SK-N-SH treated with all-trans-retinoic acid at 6 μM for 48 hours (cell line): Measurements from ENCODE around the gene GNAQ.

Experiments used
- ATAC-seq: fragments of 200-7000 bp; cut with Tn5 transposase; 3 replicates; pipeline ENCODE4 v1.9.1; 2020; ENCODE audit warnings: mild to moderate bottlenecking, moderate library complexity
- ARNTL ChIP-seq: fragments of 450-650 bp; formaldehyde crosslinking; IDR thresholded peaks from 2 replicates; pipeline ENCODE4 v1.5.0; 2020; ENCODE audit warnings: low read depth, mild to moderate bottlenecking, moderate library complexity, borderline replicate concordance
- CSDC2 ChIP-seq: fragments of 250-450 bp; sonication (Bioruptor Pico); IDR thresholded peaks from 2 replicates; pipeline ENCODE4 v1.5.0; 2020; ENCODE audit warnings: mild to moderate bottlenecking, moderate library complexity
- ESRRG ChIP-seq: fragments of 250-450 bp; sonication (Bioruptor Pico); IDR thresholded peaks from 2 replicates; pipeline ENCODE4 v1.6.1; 2021; ENCODE audit warnings: mild to moderate bottlenecking
- GLIS3 ChIP-seq: fragments of 250-450 bp; sonication (Bioruptor Pico); IDR thresholded peaks from 2 replicates; pipeline ENCODE4 v1.5.0; 2020; ENCODE audit warnings: mild to moderate bottlenecking, moderate library complexity
- ISL1 ChIP-seq: fragments of 250-450 bp; sonication (Bioruptor Pico); IDR thresholded peaks from 2 replicates; pipeline ENCODE4 v2.1.2; 2022; ENCODE audit warnings: mild to moderate bottlenecking, moderate library complexity
- OSR1 ChIP-seq: fragments of 250-450 bp; sonication (Bioruptor Pico); IDR thresholded peaks from 2 replicates; pipeline ENCODE4 v1.8.0; 2022; ENCODE audit warnings: moderate library complexity, mild to moderate bottlenecking, inconsistent platforms
- PPARA ChIP-seq: fragments of 250-450 bp; sonication (Bioruptor Pico); IDR thresholded peaks from 2 replicates; pipeline ENCODE4 v1.5.0; 2020; ENCODE audit warnings: mild to moderate bottlenecking, borderline replicate concordance
- RARB ChIP-seq: fragments of 250-450 bp; sonication (Bioruptor Pico); IDR thresholded peaks from 2 replicates; pipeline ENCODE4 v1.8.0; 2021; ENCODE audit warnings: mild to moderate bottlenecking, moderate library complexity
- SNAI2 ChIP-seq: fragments of 250-450 bp; sonication (Bioruptor Pico); IDR thresholded peaks from 2 replicates; pipeline ENCODE4 v1.5.0; 2020; ENCODE audit warnings: mild to moderate bottlenecking, moderate library complexity
- TCF4 ChIP-seq: fragments of 250-450 bp; sonication (Bioruptor Pico); IDR thresholded peaks from 2 replicates; pipeline ENCODE4 v1.8.0; 2021; ENCODE audit warnings: mild to moderate bottlenecking, moderate library complexity, borderline replicate concordance
- TOX ChIP-seq: fragments of 250-450 bp; sonication (Bioruptor Pico); IDR thresholded peaks from 2 replicates; pipeline ENCODE4 v1.8.0; 2021; ENCODE audit warnings: mild to moderate bottlenecking, moderate library complexity, borderline replicate concordance
- ZC3H10 ChIP-seq: fragments of 250-450 bp; sonication (Bioruptor Pico); IDR thresholded peaks from 2 replicates; pipeline ENCODE4 v1.5.1; 2021; ENCODE audit warnings: mild to moderate bottlenecking, moderate library complexity
- ZFP30 ChIP-seq: fragments of 450-650 bp; formaldehyde crosslinking; IDR thresholded peaks from 2 replicates; pipeline ENCODE4 v1.5.0; 2022; ENCODE audit warnings: mild to moderate bottlenecking, moderate library complexity
- ZNF565 ChIP-seq: fragments of 450-650 bp; formaldehyde crosslinking; conservative IDR thresholded peaks from 2 replicates; pipeline ENCODE4 v1.5.0; 2020; ENCODE audit warnings: low read depth, mild to moderate bottlenecking, moderate library complexity
- ZNF70 ChIP-seq: fragments of 450-650 bp; formaldehyde crosslinking; IDR thresholded peaks from 2 replicates; pipeline ENCODE4 v1.5.0; 2020; ENCODE audit warnings: mild to moderate bottlenecking, moderate library complexity
- ZNF8 ChIP-seq: fragments of 450-650 bp; formaldehyde crosslinking; IDR thresholded peaks from 2 replicates; pipeline ENCODE4 v1.5.0; 2020; ENCODE audit warnings: mild to moderate bottlenecking, moderate library complexity
- TF ChIP-seq, protein P1 (sequence below): fragments of 250-450 bp; sonication (Bioruptor Pico); IDR thresholded peaks from 2 replicates; pipeline ENCODE4 v1.8.0; 2021; ENCODE audit warnings: low read depth, mild to moderate bottlenecking, moderate library complexity, borderline replicate concordance
- TF ChIP-seq, protein P2 (sequence below): fragments of 250-450 bp; sonication (Bioruptor Pico); IDR thresholded peaks from 2 replicates; pipeline ENCODE4 v1.5.1; 2021; ENCODE audit warnings: mild to moderate bottlenecking, moderate library complexity
- TF ChIP-seq, protein P3 (sequence below): fragments of 250-450 bp; sonication (Bioruptor Pico); IDR thresholded peaks from 2 replicates; pipeline ENCODE4 v1.5.0; 2020; ENCODE audit warnings: mild to moderate bottlenecking, moderate library complexity
- TF ChIP-seq, protein P4 (sequence below): fragments of 250-450 bp; sonication (Bioruptor Pico); IDR thresholded peaks from 2 replicates; pipeline ENCODE4 v1.8.0; 2020; ENCODE audit warnings: mild to moderate bottlenecking, moderate library complexity, borderline replicate concordance
- TF ChIP-seq, protein P5 (sequence below): fragments of 250-450 bp; sonication (Bioruptor Pico); IDR thresholded peaks from 2 replicates; pipeline ENCODE4 v1.5.1; 2020; ENCODE audit warnings: low read depth, mild to moderate bottlenecking, moderate library complexity

Gene GNAQ

DNA sequence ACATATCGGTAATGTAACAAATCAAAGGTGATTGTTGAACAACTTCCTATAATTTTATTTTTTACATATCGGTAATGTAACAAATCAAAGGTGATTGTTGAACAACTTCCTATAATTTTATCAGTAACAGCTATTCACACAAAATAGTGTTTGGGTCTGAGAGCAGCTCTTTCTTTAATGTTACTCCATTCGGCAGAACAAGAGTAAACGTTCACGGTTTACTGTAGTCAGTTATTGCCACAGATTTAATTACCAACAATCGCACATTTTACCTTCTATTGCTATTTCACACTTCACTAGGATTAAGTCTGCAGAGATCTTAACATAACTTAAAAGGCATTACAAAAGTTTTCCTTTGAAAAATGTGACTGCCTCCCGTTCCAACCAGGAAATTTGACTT lies 6.4 kb downstream of the GNAQ start:
- ATAC-seq: no peak
- TF ChIP-seq ESRRG (CRISPR knock-in tag) (no peak), ZNF565 (CRISPR knock-in tag) (no peak), ARNTL (CRISPR knock-in tag) (no peak), ZFP30 (CRISPR knock-in tag) (no peak), RARB (CRISPR knock-in tag) (no peak), ZNF8 (no peak), PPARA (no peak), GLIS3 (CRISPR knock-in tag) (no peak), OSR1 (CRISPR knock-in tag) (no peak), ZNF70 (CRISPR knock-in tag) (no peak), TCF4 (CRISPR knock-in tag) (no peak), ZC3H10 (CRISPR knock-in tag) (no peak), CSDC2 (CRISPR knock-in tag) (no peak), TOX (CRISPR knock-in tag) (no peak), SNAI2 (no peak)
- TF ChIP-seq, protein P1, sequence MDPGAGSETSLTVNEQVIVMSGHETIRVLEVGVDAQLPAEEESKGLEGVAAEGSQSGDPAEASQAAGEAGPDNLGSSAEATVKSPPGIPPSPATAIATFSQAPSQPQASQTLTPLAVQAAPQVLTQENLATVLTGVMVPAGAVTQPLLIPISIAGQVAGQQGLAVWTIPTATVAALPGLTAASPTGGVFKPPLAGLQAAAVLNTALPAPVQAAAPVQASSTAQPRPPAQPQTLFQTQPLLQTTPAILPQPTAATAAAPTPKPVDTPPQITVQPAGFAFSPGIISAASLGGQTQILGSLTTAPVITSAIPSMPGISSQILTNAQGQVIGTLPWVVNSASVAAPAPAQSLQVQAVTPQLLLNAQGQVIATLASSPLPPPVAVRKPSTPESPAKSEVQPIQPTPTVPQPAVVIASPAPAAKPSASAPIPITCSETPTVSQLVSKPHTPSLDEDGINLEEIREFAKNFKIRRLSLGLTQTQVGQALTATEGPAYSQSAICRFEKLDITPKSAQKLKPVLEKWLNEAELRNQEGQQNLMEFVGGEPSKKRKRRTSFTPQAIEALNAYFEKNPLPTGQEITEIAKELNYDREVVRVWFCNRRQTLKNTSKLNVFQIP (CRISPR knock-in tag): no peak
- TF ChIP-seq, protein P2, sequence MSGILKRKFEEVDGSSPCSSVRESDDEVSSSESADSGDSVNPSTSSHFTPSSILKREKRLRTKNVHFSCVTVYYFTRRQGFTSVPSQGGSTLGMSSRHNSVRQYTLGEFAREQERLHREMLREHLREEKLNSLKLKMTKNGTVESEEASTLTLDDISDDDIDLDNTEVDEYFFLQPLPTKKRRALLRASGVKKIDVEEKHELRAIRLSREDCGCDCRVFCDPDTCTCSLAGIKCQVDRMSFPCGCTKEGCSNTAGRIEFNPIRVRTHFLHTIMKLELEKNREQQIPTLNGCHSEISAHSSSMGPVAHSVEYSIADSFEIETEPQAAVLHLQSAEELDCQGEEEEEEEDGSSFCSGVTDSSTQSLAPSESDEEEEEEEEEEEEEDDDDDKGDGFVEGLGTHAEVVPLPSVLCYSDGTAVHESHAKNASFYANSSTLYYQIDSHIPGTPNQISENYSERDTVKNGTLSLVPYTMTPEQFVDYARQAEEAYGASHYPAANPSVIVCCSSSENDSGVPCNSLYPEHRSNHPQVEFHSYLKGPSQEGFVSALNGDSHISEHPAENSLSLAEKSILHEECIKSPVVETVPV (CRISPR knock-in tag): no peak
- TF ChIP-seq, protein P3, sequence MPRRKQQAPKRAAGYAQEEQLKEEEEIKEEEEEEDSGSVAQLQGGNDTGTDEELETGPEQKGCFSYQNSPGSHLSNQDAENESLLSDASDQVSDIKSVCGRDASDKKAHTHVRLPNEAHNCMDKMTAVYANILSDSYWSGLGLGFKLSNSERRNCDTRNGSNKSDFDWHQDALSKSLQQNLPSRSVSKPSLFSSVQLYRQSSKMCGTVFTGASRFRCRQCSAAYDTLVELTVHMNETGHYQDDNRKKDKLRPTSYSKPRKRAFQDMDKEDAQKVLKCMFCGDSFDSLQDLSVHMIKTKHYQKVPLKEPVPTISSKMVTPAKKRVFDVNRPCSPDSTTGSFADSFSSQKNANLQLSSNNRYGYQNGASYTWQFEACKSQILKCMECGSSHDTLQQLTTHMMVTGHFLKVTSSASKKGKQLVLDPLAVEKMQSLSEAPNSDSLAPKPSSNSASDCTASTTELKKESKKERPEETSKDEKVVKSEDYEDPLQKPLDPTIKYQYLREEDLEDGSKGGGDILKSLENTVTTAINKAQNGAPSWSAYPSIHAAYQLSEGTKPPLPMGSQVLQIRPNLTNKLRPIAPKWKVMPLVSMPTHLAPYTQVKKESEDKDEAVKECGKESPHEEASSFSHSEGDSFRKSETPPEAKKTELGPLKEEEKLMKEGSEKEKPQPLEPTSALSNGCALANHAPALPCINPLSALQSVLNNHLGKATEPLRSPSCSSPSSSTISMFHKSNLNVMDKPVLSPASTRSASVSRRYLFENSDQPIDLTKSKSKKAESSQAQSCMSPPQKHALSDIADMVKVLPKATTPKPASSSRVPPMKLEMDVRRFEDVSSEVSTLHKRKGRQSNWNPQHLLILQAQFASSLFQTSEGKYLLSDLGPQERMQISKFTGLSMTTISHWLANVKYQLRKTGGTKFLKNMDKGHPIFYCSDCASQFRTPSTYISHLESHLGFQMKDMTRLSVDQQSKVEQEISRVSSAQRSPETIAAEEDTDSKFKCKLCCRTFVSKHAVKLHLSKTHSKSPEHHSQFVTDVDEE (CRISPR knock-in tag): no peak
- TF ChIP-seq, protein P4, sequence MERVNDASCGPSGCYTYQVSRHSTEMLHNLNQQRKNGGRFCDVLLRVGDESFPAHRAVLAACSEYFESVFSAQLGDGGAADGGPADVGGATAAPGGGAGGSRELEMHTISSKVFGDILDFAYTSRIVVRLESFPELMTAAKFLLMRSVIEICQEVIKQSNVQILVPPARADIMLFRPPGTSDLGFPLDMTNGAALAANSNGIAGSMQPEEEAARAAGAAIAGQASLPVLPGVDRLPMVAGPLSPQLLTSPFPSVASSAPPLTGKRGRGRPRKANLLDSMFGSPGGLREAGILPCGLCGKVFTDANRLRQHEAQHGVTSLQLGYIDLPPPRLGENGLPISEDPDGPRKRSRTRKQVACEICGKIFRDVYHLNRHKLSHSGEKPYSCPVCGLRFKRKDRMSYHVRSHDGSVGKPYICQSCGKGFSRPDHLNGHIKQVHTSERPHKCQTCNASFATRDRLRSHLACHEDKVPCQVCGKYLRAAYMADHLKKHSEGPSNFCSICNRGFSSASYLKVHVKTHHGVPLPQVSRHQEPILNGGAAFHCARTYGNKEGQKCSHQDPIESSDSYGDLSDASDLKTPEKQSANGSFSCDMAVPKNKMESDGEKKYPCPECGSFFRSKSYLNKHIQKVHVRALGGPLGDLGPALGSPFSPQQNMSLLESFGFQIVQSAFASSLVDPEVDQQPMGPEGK (CRISPR knock-in tag): no peak
- TF ChIP-seq, protein P5, sequence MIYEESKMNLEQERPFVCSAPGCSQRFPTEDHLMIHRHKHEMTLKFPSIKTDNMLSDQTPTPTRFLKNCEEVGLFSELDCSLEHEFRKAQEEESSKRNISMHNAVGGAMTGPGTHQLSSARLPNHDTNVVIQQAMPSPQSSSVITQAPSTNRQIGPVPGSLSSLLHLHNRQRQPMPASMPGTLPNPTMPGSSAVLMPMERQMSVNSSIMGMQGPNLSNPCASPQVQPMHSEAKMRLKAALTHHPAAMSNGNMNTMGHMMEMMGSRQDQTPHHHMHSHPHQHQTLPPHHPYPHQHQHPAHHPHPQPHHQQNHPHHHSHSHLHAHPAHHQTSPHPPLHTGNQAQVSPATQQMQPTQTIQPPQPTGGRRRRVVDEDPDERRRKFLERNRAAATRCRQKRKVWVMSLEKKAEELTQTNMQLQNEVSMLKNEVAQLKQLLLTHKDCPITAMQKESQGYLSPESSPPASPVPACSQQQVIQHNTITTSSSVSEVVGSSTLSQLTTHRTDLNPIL (CRISPR knock-in tag): no peak

DNA sequence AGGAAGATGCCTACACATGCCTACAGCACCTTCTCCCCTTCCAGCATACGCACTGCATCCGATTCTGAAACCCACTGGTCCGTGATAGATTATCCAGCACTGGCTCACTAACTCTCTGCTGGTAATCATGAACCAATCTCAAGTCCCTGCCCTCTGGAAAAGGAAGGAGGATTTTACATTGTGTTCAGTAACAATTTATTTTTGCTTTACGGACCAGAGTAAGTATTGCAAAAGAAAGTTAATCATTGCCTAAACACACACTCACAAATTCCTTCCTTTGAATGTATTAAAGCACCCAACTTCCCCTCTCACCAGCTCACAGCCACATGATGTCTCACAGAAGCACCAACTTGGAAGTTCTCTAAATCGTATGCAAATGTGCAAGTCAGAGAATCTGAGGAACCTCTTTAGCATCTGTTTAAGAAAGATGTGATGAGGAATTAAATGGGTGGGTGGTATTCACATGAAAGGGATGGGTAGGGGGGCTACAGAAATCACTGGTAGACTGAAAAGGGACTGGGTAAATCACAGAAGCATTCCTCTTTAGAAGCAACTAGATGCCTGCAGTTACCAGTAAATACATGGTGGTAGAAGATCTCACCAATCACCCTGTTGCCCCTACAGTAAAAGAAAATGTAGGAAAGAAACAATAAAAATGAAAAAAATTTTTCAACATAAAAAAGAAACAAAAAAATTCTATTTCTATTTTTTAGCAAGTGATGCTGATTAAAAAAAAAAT lies 8.4 kb downstream of the GNAQ start:
- TF ChIP-seq TCF4 (CRISPR knock-in tag) (no peak), ISL1 (CRISPR knock-in tag) (no peak)
- peak; percentile 71 for ATAC-seq

DNA sequence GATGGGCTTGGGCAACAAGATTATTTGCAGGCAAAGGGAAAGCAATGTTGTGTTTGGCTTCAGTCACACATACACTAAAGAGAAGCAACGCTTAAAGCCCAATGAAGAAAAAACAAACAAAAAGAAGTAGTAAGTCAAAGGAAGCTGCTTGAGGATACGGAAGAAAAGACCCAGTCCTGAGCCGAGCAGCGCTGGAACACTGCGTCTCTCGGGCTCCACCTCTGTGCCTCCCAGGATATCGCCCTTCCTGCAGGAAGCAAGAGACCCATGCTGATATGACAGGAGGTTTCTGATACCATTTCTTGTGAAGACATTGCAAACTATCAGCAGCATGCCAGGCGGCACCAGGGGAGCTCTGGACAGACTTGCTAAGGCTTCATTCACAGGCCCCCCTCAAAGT lies 9.9 kb downstream of the GNAQ start:
- ATAC-seq: no peak
- TF ChIP-seq, protein P1 (CRISPR knock-in tag): no peak
- TF ChIP-seq ZNF8: no peak
- no peak for TF ChIP-seq ISL1 (CRISPR knock-in tag)
- no peak for TF ChIP-seq ZNF70 (CRISPR knock-in tag)
- no peak for TF ChIP-seq ESRRG (CRISPR knock-in tag)
- TF ChIP-seq, protein P3 (CRISPR knock-in tag): no peak
- TF ChIP-seq TOX (CRISPR knock-in tag): no peak
- no peak for TF ChIP-seq GLIS3 (CRISPR knock-in tag)
- TF ChIP-seq, protein P5 (CRISPR knock-in tag): no peak
